GM19397 (cell line): ENCODE measurements around the gene DDI2.
"Not testable (repeated sequence)": the region's sequence is repeated elsewhere in the genome, so short reads cannot be mapped to it uniquely, and the experiment has no call there.

Source experiments
- ATAC-seq: cut with Tn5 transposase; IDR thresholded peaks from one replicate; pipeline ENCODE4 v1.9.1; 2021; ENCODE audit warnings: mild to moderate bottlenecking, moderate library complexity; ENCODE audit not compliant: unreplicated experiment

The DDI2 gene

GRCh38 chr1:15633756-15634420, 16.6 kb downstream of the DDI2 start:
- no peak for ATAC-seq

- no peak for ATAC-seq
These were observed 19.2 kb downstream of the DDI2 start for GRCh38 chr1:15636436-15636835.

GRCh38 chr1:15637826-15638225, 20.6 kb downstream of the DDI2 start:
- no peak for ATAC-seq

- no peak for ATAC-seq
These were observed 22.0 kb downstream of the DDI2 start for GRCh38 chr1:15639262-15639661.

GRCh38 chr1:15639931-15640330, 22.7 kb downstream of the DDI2 start:
- no peak for ATAC-seq

- ATAC-seq = no peak
These were observed 23.4 kb downstream of the DDI2 start for GRCh38 chr1:15640667-15641066.

- ATAC-seq = no peak
These were observed 32.7 kb downstream of the DDI2 start for GRCh38 chr1:15649937-15650336.

GRCh38 chr1:15650433-15650832, 33.2 kb downstream of the DDI2 start:
- ATAC-seq = no peak

GRCh38 chr1:15652130-15652529, 34.9 kb downstream of the DDI2 start:
- ATAC-seq = not testable (repeated sequence)

- ATAC-seq = no peak
These were observed 36.9 kb downstream of the DDI2 start for GRCh38 chr1:15654091-15654690.

GRCh38 chr1:15656464-15656863, 39.2 kb downstream of the DDI2 start:
- no peak for ATAC-seq

- ATAC-seq = no peak
These were observed 39.8 kb downstream of the DDI2 start for GRCh38 chr1:15657021-15657420.

- no peak for ATAC-seq
These were observed 42.9 kb downstream of the DDI2 start for GRCh38 chr1:15660151-15660550.

- ATAC-seq = no peak
These were observed 45.2 kb downstream of the DDI2 start for GRCh38 chr1:15662477-15662876.

- no peak for ATAC-seq
These were observed 46.7 kb downstream of the DDI2 start for GRCh38 chr1:15663925-15664324.

- ATAC-seq = no peak
These were observed 50.1 kb downstream of the DDI2 start for GRCh38 chr1:15667362-15667761.

- no peak for ATAC-seq
These were observed 51.0 kb downstream of the DDI2 start for GRCh38 chr1:15668089-15668754.

- ATAC-seq = no peak
These were observed 51.8 kb downstream of the DDI2 start for GRCh38 chr1:15669074-15669473.

- no peak for ATAC-seq
These were observed 52.6 kb downstream of the DDI2 start for GRCh38 chr1:15669864-15670263.

- ATAC-seq = no peak
These were observed 54.2 kb downstream of the DDI2 start for GRCh38 chr1:15671430-15671829.

GRCh38 chr1:15674386-15675159, 57.3 kb downstream of the DDI2 start:
- ATAC-seq = no peak

- ATAC-seq = no peak
These were observed 58.8 kb downstream of the DDI2 start for GRCh38 chr1:15676010-15676409.
